CD8-positive, alpha-beta memory T cell (primary cell): ENCODE results near the gene PALLD. TPM values are rescaled to one million over a fixed set of nuclear protein-coding genes. Genes with fewer than 3 reads are reported as not detected.

Experiments used
- CTCF ChIA-PET: fragments of 350-600 bp; sonication (Branson Sonifier 250); formaldehyde crosslinking; loops from one replicate; lab custom pipeline; 2021; ENCODE audit warnings: antibody characterized with exemption; lab: Charles Lee
- POLR2A ChIA-PET: fragments of 350-600 bp; sonication (Branson Sonifier 250); formaldehyde crosslinking; loops from one replicate; lab custom pipeline; 2021; ENCODE audit warnings: antibody characterized with exemption; lab: Charles Lee
- DNase-seq, 5 donors: peaks; one replicate each; pipeline versions ENCODE4 v3.0.0 to v3.0.0-alpha.2; 2020 to 2022; ENCODE audit warnings: mixed read lengths in 1 of 5
- H3K27ac ChIP-seq: one replicate; pipeline ENCODE4 v1.7.0; 2013; ENCODE audit warnings: low read depth, mild to moderate bottlenecking, low read length, moderate library complexity
- H3K27me3 ChIP-seq: 2 replicates; pipeline ENCODE4 v1.7.0; 2013; ENCODE audit warnings: low read length, mild to moderate bottlenecking; ENCODE audit not compliant: insufficient read depth, poor library complexity, severe bottlenecking
- H3K36me3 ChIP-seq: 2 replicates; pipeline ENCODE4 v1.7.0; 2013; ENCODE audit warnings: mild to moderate bottlenecking, low read length, moderate library complexity; ENCODE audit not compliant: insufficient read depth
- H3K4me1 ChIP-seq: 2 replicates; pipeline ENCODE4 v1.7.0; 2013; ENCODE audit warnings: mild to moderate bottlenecking, low read length, moderate library complexity; ENCODE audit not compliant: insufficient read depth
- H3K4me3 ChIP-seq: 2 replicates; pipeline ENCODE4 v1.7.0; 2013; ENCODE audit warnings: mild to moderate bottlenecking, low read length
- H3K9me3 ChIP-seq: 2 replicates; pipeline ENCODE4 v1.7.0; 2013; ENCODE audit warnings: mild to moderate bottlenecking, low read length
- H3K27ac Mint-ChIP-seq, 8 donors: one replicate each; pipeline ENCODE4 v1.8.0; 2020 to 2021; ENCODE audit warnings: mixed read lengths in 8 of 8, mild to moderate bottlenecking in 6 of 8, inconsistent platforms in 3 of 8, moderate library complexity in 3 of 8
- H3K27me3 Mint-ChIP-seq, 2 donors: one replicate each; pipeline ENCODE4 v1.8.0; 2020 to 2021; ENCODE audit warnings: mixed read lengths in 2 of 2, mild to moderate bottlenecking in 1 of 2, moderate library complexity in 1 of 2
- H3K36me3 Mint-ChIP-seq, 3 donors: one replicate each; pipeline ENCODE4 v1.8.0; 2020 to 2021; ENCODE audit warnings: mixed read lengths in 3 of 3, inconsistent platforms in 1 of 3, mild to moderate bottlenecking in 1 of 3
- H3K4me1 Mint-ChIP-seq, 3 donors: one replicate each; pipeline ENCODE4 v1.8.0; 2020 to 2021; ENCODE audit warnings: mixed read lengths in 3 of 3, inconsistent platforms in 1 of 3, mild to moderate bottlenecking in 1 of 3
- H3K4me3 Mint-ChIP-seq, 7 donors: one replicate each; pipeline ENCODE4 v1.8.0; 2020 to 2021; ENCODE audit warnings: mixed read lengths in 7 of 7, mild to moderate bottlenecking in 6 of 7, moderate library complexity in 4 of 7, inconsistent platforms in 2 of 7
- H3K9me3 Mint-ChIP-seq, 5 donors: one replicate each; pipeline ENCODE4 v1.8.0; 2020 to 2022; ENCODE audit warnings: mixed read lengths in 5 of 5, mild to moderate bottlenecking in 3 of 5, moderate library complexity in 2 of 5, inconsistent platforms in 1 of 5
- polyA plus RNA-seq: library from polyadenylated mRNA; unstranded; fragments of 300-500 nt; fragmentation: Illumina TruSeq; gene quantifications from one replicate; pipeline ENCODE4 v1.2.3, GENCODE V29; 2021
- total RNA-seq, 2 experiments: library from RNA; stranded (reverse); gene quantifications; one replicate each; pipeline ENCODE4 v1.2.3, GENCODE V29; 2021

PALLD gene
- total and polyA plus RNA-seq, 3 experiments from 2014 or later, result 0.35 to 0.97 (median 0.47) TPM

GRCh38 chr4:168531305-168531704 lies 34.5 kb downstream of the PALLD start:
- peaks cover 0 to 24% of the 10 kb centered on the region in 2 donors for H3K27me3 Mint-ChIP-seq
- Histone ChIP-seq H3K36me3 (no peaks in the 10 kb centered on the region), H3K27ac (no peak overlapping the region), H3K27me3 (no peaks in the 10 kb centered on the region), H3K4me3 (no peak overlapping the region), H3K4me1 (no peaks in the 10 kb centered on the region), H3K9me3 (no peaks in the 10 kb centered on the region)
- CTCF ChIA-PET, result no interaction called here
- no peak overlapping the region for H3K27ac Mint-ChIP-seq
- H3K4me3 Mint-ChIP-seq, result no peak overlapping the region
- peaks cover 0 to 2% (median 0%) of the 10 kb centered on the region in 3 donors for H3K4me1 Mint-ChIP-seq
- H3K9me3 Mint-ChIP-seq, result no peaks in the 10 kb centered on the region
- peaks cover 0 to 3% (median 0%) of the 10 kb centered on the region in 3 donors for H3K36me3 Mint-ChIP-seq
- DNase-seq, result no peak
- POLR2A ChIA-PET, result no interaction called here

- no peaks in the 10 kb centered on the region for H3K36me3 ChIP-seq
- H3K36me3 Mint-ChIP-seq, result no peaks in the 10 kb centered on the region
- no peak for DNase-seq
- ChIA-PET POLR2A (no interaction called here), CTCF (no interaction called here)
- H3K27me3 ChIP-seq, result no peaks in the 10 kb centered on the region
- no peak overlapping the region for H3K4me3 ChIP-seq
- H3K9me3 Mint-ChIP-seq, result peaks cover 0 to 2% (median 0%) of the 10 kb centered on the region in 5 donors
- H3K27me3 Mint-ChIP-seq, result peaks cover 2 to 11% of the 10 kb centered on the region in 2 donors
- no peak overlapping the region for H3K27ac Mint-ChIP-seq
- H3K27ac ChIP-seq, result no peak overlapping the region
- H3K4me1 ChIP-seq, result no peaks in the 10 kb centered on the region
- H3K4me1 Mint-ChIP-seq, result peaks cover 0 to 3% (median 0%) of the 10 kb centered on the region in 3 donors
- no peak overlapping the region for H3K4me3 Mint-ChIP-seq
- H3K9me3 ChIP-seq, result no peaks in the 10 kb centered on the region
These were observed 37.7 kb downstream of the PALLD start for GRCh38 chr4:168534535-168534934.

GRCh38 chr4:168535689-168536088 lies 38.8 kb downstream of the PALLD start:
- Mint-ChIP-seq H3K36me3 (no peaks in the 10 kb centered on the region), H3K4me1 (peaks cover 0 to 6% (median 0%) of the 10 kb centered on the region in 3 donors), H3K27ac (no peak overlapping the region), H3K4me3 (no peak overlapping the region), H3K27me3 (peaks cover 7 to 17% of the 10 kb centered on the region in 2 donors), H3K9me3 (peaks cover 0 to 2% (median 0%) of the 10 kb centered on the region in 5 donors)
- Histone ChIP-seq H3K9me3 (no peaks in the 10 kb centered on the region), H3K4me1 (no peaks in the 10 kb centered on the region), H3K27ac (no peak overlapping the region), H3K27me3 (no peaks in the 10 kb centered on the region), H3K36me3 (no peaks in the 10 kb centered on the region), H3K4me3 (no peak overlapping the region)
- POLR2A ChIA-PET, result no interaction called here
- DNase-seq, result no peak
- CTCF ChIA-PET, result no interaction called here

- H3K4me3 ChIP-seq, result no peak overlapping the region
- DNase-seq, result no peak
- H3K27me3 ChIP-seq, result no peaks in the 10 kb centered on the region
- no peak overlapping the region for H3K27ac ChIP-seq
- Mint-ChIP-seq H3K36me3 (no peaks in the 10 kb centered on the region), H3K27me3 (peaks cover 7 to 22% of the 10 kb centered on the region in 2 donors), H3K4me3 (no peak overlapping the region), H3K9me3 (peaks cover 0 to 2% (median 0%) of the 10 kb centered on the region in 5 donors), H3K27ac (no peak overlapping the region), H3K4me1 (peaks cover 0 to 6% (median 0%) of the 10 kb centered on the region in 3 donors)
- H3K36me3 ChIP-seq, result no peaks in the 10 kb centered on the region
- no peaks in the 10 kb centered on the region for H3K9me3 ChIP-seq
- no peaks in the 10 kb centered on the region for H3K4me1 ChIP-seq
- POLR2A ChIA-PET, result no interaction called here
- CTCF ChIA-PET, result no interaction called here
These were observed 39.6 kb downstream of the PALLD start for GRCh38 chr4:168536448-168536847.

GRCh38 chr4:168537086-168537485 lies 40.2 kb downstream of the PALLD start:
- no peak overlapping the region for H3K27ac Mint-ChIP-seq
- no peak overlapping the region for H3K27ac ChIP-seq
- ChIA-PET POLR2A (no interaction called here), CTCF (no interaction called here)
- DNase-seq, result no peak
- H3K4me3 ChIP-seq, result no peak overlapping the region
- no peaks in the 10 kb centered on the region for H3K36me3 ChIP-seq
- H3K4me1 ChIP-seq, result no peaks in the 10 kb centered on the region
- no peaks in the 10 kb centered on the region for H3K36me3 Mint-ChIP-seq
- H3K9me3 ChIP-seq, result no peaks in the 10 kb centered on the region
- H3K4me3 Mint-ChIP-seq, result no peak overlapping the region
- peaks cover 0 to 2% (median 0%) of the 10 kb centered on the region in 5 donors for H3K9me3 Mint-ChIP-seq
- peaks cover 7 to 25% of the 10 kb centered on the region in 2 donors for H3K27me3 Mint-ChIP-seq
- peaks cover 0 to 6% (median 0%) of the 10 kb centered on the region in 3 donors for H3K4me1 Mint-ChIP-seq
- no peaks in the 10 kb centered on the region for H3K27me3 ChIP-seq

GRCh38 chr4:168537571-168537970 lies 40.7 kb downstream of the PALLD start:
- DNase-seq, result no peak
- Histone ChIP-seq H3K36me3 (no peaks in the 10 kb centered on the region), H3K4me3 (no peak overlapping the region), H3K4me1 (no peaks in the 10 kb centered on the region), H3K9me3 (no peaks in the 10 kb centered on the region), H3K27ac (no peak overlapping the region), H3K27me3 (no peaks in the 10 kb centered on the region)
- H3K27ac Mint-ChIP-seq, result no peak overlapping the region
- peaks cover 7 to 25% of the 10 kb centered on the region in 2 donors for H3K27me3 Mint-ChIP-seq
- H3K9me3 Mint-ChIP-seq, result peaks cover 0 to 2% (median 0%) of the 10 kb centered on the region in 5 donors
- POLR2A ChIA-PET, result no interaction called here
- no peak overlapping the region for H3K4me3 Mint-ChIP-seq
- peaks cover 0 to 6% (median 0%) of the 10 kb centered on the region in 3 donors for H3K4me1 Mint-ChIP-seq
- CTCF ChIA-PET, result no interaction called here
- no peaks in the 10 kb centered on the region for H3K36me3 Mint-ChIP-seq

GRCh38 chr4:168538632-168539031 lies 41.8 kb downstream of the PALLD start:
- Mint-ChIP-seq H3K27ac (no peak overlapping the region), H3K36me3 (no peaks in the 10 kb centered on the region), H3K4me1 (peaks cover 0 to 6% (median 0%) of the 10 kb centered on the region in 3 donors), H3K27me3 (peaks cover 7 to 27% of the 10 kb centered on the region in 2 donors), H3K9me3 (peaks cover 0 to 2% (median 0%) of the 10 kb centered on the region in 5 donors), H3K4me3 (no peak overlapping the region)
- ChIA-PET CTCF (no interaction called here), POLR2A (no interaction called here)
- H3K27me3 ChIP-seq, result no peaks in the 10 kb centered on the region
- no peak overlapping the region for H3K27ac ChIP-seq
- no peaks in the 10 kb centered on the region for H3K4me1 ChIP-seq
- H3K9me3 ChIP-seq, result no peaks in the 10 kb centered on the region
- no peak overlapping the region for H3K4me3 ChIP-seq
- DNase-seq, result no peak
- no peaks in the 10 kb centered on the region for H3K36me3 ChIP-seq

GRCh38 chr4:168540086-168540485 lies 43.2 kb downstream of the PALLD start:
- CTCF ChIA-PET, result no interaction called here
- POLR2A ChIA-PET, result interaction anchor here (0.6 kb wide), 1 partner anchor 60 kb away, joined by 3 read pairs; the partner anchor contains the start of gene DDX60L
- no peaks in the 10 kb centered on the region for H3K27me3 ChIP-seq
- H3K4me1 ChIP-seq, result no peaks in the 10 kb centered on the region
- H3K9me3 Mint-ChIP-seq, result peaks cover 0 to 2% (median 0%) of the 10 kb centered on the region in 5 donors
- DNase-seq, result no peak
- peaks cover 0 to 6% (median 0%) of the 10 kb centered on the region in 3 donors for H3K4me1 Mint-ChIP-seq
- no peak overlapping the region for H3K4me3 ChIP-seq
- no peak overlapping the region for H3K27ac ChIP-seq
- H3K36me3 ChIP-seq, result no peaks in the 10 kb centered on the region
- no peak overlapping the region for H3K27ac Mint-ChIP-seq
- no peaks in the 10 kb centered on the region for H3K9me3 ChIP-seq
- no peak overlapping the region for H3K4me3 Mint-ChIP-seq
- no peaks in the 10 kb centered on the region for H3K36me3 Mint-ChIP-seq
- peaks cover 7 to 38% of the 10 kb centered on the region in 2 donors for H3K27me3 Mint-ChIP-seq
